ENCODE measurements around the gene ACTG2. TPM values are rescaled to one million over a fixed set of nuclear protein-coding genes. Genes with fewer than 3 reads are reported as not detected.
"Not testable (repeated sequence)": the region's sequence is repeated elsewhere in the genome, so short reads cannot be mapped to it uniquely, and the experiment has no call there.

Gene ACTG2
- total RNA-seq, 4 donors from 2014 or later = 9.4 to 43.5 (median 20.7) TPM

DNA sequence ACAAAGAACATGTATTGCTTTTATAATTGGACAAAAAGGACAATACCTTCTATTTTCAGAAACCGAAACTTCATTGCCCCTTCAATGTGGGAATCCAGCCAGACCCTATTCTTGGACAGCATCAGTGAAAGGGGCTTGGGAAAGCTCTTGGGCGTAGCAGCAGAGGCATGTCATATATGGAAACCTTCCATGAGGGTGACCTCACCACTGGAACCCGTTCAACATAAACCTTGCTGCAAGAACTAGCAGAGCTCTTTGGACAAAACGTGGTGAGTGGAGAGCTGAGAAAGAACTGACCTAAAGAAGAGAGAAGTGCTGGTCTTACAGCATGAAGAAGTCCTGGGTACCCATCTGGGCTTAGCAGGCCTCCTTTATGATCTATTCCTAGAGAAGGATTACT is 22.7 kb upstream of the ACTG2 start:
- DNase-seq (ENCODE audit: low spot score in 2 of 2) = no peak
- H3K4me1 ChIP-seq = peaks cover 9% of the 10 kb centered on the region
- H3K27ac ChIP-seq = no peak overlapping the region
- peaks cover 31% of the 10 kb centered on the region for H3K36me3 ChIP-seq
- H3K27me3 ChIP-seq = no peaks in the 10 kb centered on the region
- no peak overlapping the region for H3K4me3 ChIP-seq
- TF ChIP-seq CTCF (IDR thresholded peaks at IDR 0.05) (no peak), POLR2AphosphoS5 (IDR thresholded peaks at IDR 0.05) (no peak), POLR2A (IDR thresholded peaks at IDR 0.05) (no peak)
- H3K9me3 ChIP-seq = no peaks in the 10 kb centered on the region
- WGBS = 33% methylated on average over 4 of the region's 4 CpGs

- peaks cover 5% of the 10 kb centered on the region for H3K36me3 ChIP-seq
- H3K4me1 ChIP-seq = peaks cover 6% of the 10 kb centered on the region
- DNase-seq (ENCODE audit: low spot score in 2 of 2) = no peak
- H3K27ac ChIP-seq = no peak overlapping the region
- no peak overlapping the region for H3K4me3 ChIP-seq
- TF ChIP-seq POLR2A (IDR thresholded peaks at IDR 0.05) (no peak), EP300 (IDR thresholded peaks at IDR 0.05) (no peak), CTCF (IDR thresholded peaks at IDR 0.05) (no peak), POLR2AphosphoS5 (IDR thresholded peaks at IDR 0.05) (no peak)
- H3K27me3 ChIP-seq = no peaks in the 10 kb centered on the region
- H3K9me3 ChIP-seq = no peaks in the 10 kb centered on the region
- 46% methylated on average over 9 of the region's 9 CpGs for WGBS
Measured at GRCh38 chr2:73877071-73877802, 15.6 kb upstream of the ACTG2 start.

DNA sequence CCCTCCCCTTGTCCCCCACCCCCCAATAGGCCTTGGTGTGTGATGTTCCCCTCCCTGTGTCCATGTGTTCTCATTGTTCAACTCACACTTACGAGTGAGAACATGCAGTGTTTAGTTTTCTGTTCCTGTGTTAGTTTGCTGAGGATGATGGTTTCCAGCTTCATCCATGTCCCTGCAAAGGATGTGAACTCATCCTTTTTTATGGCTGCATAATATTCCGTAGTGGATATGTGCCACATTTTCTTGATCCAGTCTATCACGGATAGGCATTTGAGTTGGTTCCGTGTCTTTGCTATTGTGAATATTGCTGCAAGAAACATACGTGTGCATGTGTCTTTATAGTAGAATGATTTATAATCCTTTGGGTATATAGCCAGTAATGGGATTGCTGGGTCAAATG is 14.8 kb upstream of the ACTG2 start:
- not testable (repeated sequence) for H3K9me3 ChIP-seq; DNase-seq (ENCODE audit: low spot score in 2 of 2); H3K4me3 ChIP-seq; H3K4me1 ChIP-seq; H3K27ac ChIP-seq; H3K27me3 ChIP-seq; H3K36me3 ChIP-seq
- WGBS = 90% methylated on average over 5 of the region's 5 CpGs

GRCh38 chr2:73885406-73885805 is 7.4 kb upstream of the ACTG2 start:
- no peak for DNase-seq (ENCODE audit: low spot score in 2 of 2)
- no peaks in the 10 kb centered on the region for H3K9me3 ChIP-seq
- WGBS = 50% methylated on average over 2 of the region's 2 CpGs
- TF ChIP-seq CTCF (IDR thresholded peaks at IDR 0.05) (no peak), EP300 (IDR thresholded peaks at IDR 0.05) (no peak)
- H3K4me1 ChIP-seq = no peaks in the 10 kb centered on the region
- H3K36me3 ChIP-seq = no peaks in the 10 kb centered on the region
- no peaks in the 10 kb centered on the region for H3K27me3 ChIP-seq
- H3K27ac ChIP-seq = no peak overlapping the region
- no peak overlapping the region for H3K4me3 ChIP-seq

DNA sequence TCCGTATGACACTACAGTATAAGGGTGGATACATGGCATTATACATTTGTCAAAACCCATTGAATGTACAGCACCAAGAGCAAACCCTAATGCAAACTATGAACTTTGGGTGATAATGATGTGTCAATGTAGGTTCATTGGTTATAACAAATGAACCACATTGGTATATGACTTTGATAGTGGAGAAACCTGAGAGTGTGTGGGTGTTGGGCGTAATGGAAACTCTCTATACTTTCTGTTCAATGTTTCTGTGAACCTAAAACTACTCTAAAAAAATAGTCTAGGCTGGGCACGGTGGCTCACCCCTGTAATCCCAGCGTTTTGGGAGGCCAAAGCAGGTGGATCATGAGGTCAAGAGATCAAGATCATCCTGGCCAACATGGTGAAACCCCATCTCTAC is 6.5 kb upstream of the ACTG2 start:
- DNase-seq (ENCODE audit: low spot score in 2 of 2) = no peak
- H3K27ac ChIP-seq = no peak overlapping the region
- H3K9me3 ChIP-seq = no peaks in the 10 kb centered on the region
- H3K4me1 ChIP-seq = no peaks in the 10 kb centered on the region
- H3K4me3 ChIP-seq = no peak overlapping the region
- TF ChIP-seq POLR2A (IDR thresholded peaks at IDR 0.05) = no peak
- no peak for TF ChIP-seq CTCF (IDR thresholded peaks at IDR 0.05)
- no peak for TF ChIP-seq POLR2AphosphoS5 (IDR thresholded peaks at IDR 0.05)
- no peaks in the 10 kb centered on the region for H3K36me3 ChIP-seq
- WGBS = 85% methylated on average over 4 of the region's 4 CpGs
- no peaks in the 10 kb centered on the region for H3K27me3 ChIP-seq

DNA sequence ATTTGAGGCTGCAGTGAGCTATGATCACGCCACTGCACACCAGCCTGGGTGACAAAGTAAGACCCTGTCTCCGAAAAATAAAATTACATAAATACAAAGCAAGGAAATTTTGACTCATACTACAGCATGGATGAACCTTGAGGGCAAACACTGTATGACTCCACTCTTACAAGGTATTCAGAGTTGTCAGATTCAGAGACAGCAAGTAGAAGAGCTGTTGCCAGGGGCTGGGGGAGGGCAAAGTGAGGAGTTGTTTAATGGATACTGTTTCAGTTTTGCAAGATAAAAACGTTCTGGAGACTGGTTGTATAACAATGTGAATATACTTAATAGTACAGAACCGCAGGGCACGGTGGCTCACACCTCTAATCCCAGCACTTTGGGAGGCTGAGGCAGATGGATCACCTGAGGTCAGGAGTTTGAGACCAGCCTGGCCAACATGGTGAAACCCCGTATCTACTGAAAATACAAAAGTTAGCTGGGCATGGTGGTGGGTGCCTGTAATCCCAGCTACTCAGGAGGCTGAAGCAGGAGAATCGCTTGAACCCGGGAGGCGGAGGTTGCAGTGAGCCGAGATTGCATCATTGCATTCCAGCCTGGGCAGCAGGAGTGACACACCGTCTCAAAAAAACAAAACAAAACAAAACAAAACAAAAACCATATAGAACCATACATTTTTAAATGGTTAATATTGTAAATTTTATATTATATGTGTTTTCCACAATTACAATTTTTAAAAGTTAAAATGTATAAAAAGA is 5.0 kb upstream of the ACTG2 start:
- H3K27me3 ChIP-seq; H3K36me3 ChIP-seq; H3K4me1 ChIP-seq; H3K4me3 ChIP-seq; H3K27ac ChIP-seq; H3K9me3 ChIP-seq; DNase-seq (ENCODE audit: low spot score in 2 of 2): not testable (repeated sequence)
- 79% methylated on average over 11 of the region's 11 CpGs for WGBS
